ENCODE results near the gene CST7.

GRCh38 chr20:24914388-24915241, 34.5 kb upstream of the CST7 start:
- no peak for TF ChIP-seq CTCF (IDR thresholded peaks at IDR 0.05; ENCODE audit: low read length)
- TF ChIP-seq EZH2 (IDR thresholded peaks at IDR 0.05; ENCODE audit: borderline replicate concordance, low read length): no peak
